ENCODE data around the gene GPX3. TPM values are rescaled to one million over a fixed set of nuclear protein-coding genes. Genes with fewer than 3 reads are reported as not detected.

The GPX3 gene
- total and polyA plus RNA-seq, 2 donors (not counting 1 experiment from before 2014, with no cell fraction given), result 182 to 267 TPM

- H3K9ac ChIP-seq (ENCODE audit: insufficient read depth, low read length), result no peak overlapping the region
- H3K4me1 ChIP-seq (ENCODE audit: control insufficient read depth, extremely low read depth, insufficient read depth, low read length), result peaks cover 22% of the 10 kb centered on the region
- peaks cover 5% of the 10 kb centered on the region for H3K36me3 ChIP-seq (ENCODE audit: control insufficient read depth, insufficient read depth, low read length)
- H3K27me3 ChIP-seq (ENCODE audit: control insufficient read depth, insufficient read depth, low read length), result no peaks in the 10 kb centered on the region
- TF ChIP-seq EZH2 (IDR thresholded peaks at IDR 0.05; ENCODE audit: low read length, missing control alignments), result no peak
- no peak for TF ChIP-seq CTCF (conservative IDR thresholded peaks at IDR 0.05 in 1 of 2, IDR thresholded peaks at IDR 0.05 in 1 of 2; ENCODE audit: low read depth in 1 of 2, low read length in 2 of 2)
- no peaks in the 10 kb centered on the region for H3K79me2 ChIP-seq (ENCODE audit: control insufficient read depth, insufficient read depth, low read length)
- H3K9me3 ChIP-seq (ENCODE audit: control insufficient read depth, insufficient read depth, low read depth, low read length), result no peaks in the 10 kb centered on the region
- no peaks in the 10 kb centered on the region for H4K20me1 ChIP-seq (ENCODE audit: control insufficient read depth, extremely low read depth, insufficient read depth, low read length)
- no peak overlapping the region for H3K27ac ChIP-seq (ENCODE audit: insufficient read depth, low read length)
- DNase-seq (ENCODE audit: low read depth in 2 of 2), result no peak
- H2AFZ ChIP-seq (ENCODE audit: low read length), result no peak overlapping the region
- no peak overlapping the region for H3K4me3 ChIP-seq (replicated peaks in 1 of 4; ENCODE audit: control extremely low read depth in 1 of 4, insufficient read depth in 1 of 4, low read depth in 3 of 4, low read length in 4 of 4)
- no peak overlapping the region for H3K4me2 ChIP-seq (ENCODE audit: extremely low read depth, insufficient read depth, low read length)
Measured at GRCh38 chr5:151058891-151059489, 38.6 kb downstream of the GPX3 start.

- peaks cover 5% of the 10 kb centered on the region for H3K36me3 ChIP-seq (ENCODE audit: control insufficient read depth, insufficient read depth, low read length)
- TF ChIP-seq EZH2 (IDR thresholded peaks at IDR 0.05; ENCODE audit: low read length, missing control alignments) (no peak), CTCF (conservative IDR thresholded peaks at IDR 0.05 in 1 of 2, IDR thresholded peaks at IDR 0.05 in 1 of 2; ENCODE audit: low read depth in 1 of 2, low read length in 2 of 2) (no peak)
- H3K4me2 ChIP-seq (ENCODE audit: extremely low read depth, insufficient read depth, low read length), result no peak overlapping the region
- H3K27me3 ChIP-seq (ENCODE audit: control insufficient read depth, insufficient read depth, low read length), result no peaks in the 10 kb centered on the region
- H3K27ac ChIP-seq (ENCODE audit: insufficient read depth, low read length), result no peak overlapping the region
- peaks cover 26% of the 10 kb centered on the region for H3K4me1 ChIP-seq (ENCODE audit: control insufficient read depth, extremely low read depth, insufficient read depth, low read length)
- H3K9ac ChIP-seq (ENCODE audit: insufficient read depth, low read length), result no peak overlapping the region
- DNase-seq (ENCODE audit: low read depth in 2 of 2), result no peak
- no peaks in the 10 kb centered on the region for H3K79me2 ChIP-seq (ENCODE audit: control insufficient read depth, insufficient read depth, low read length)
- no peak overlapping the region for H2AFZ ChIP-seq (ENCODE audit: low read length)
- H3K4me3 ChIP-seq (replicated peaks in 1 of 4; ENCODE audit: control extremely low read depth in 1 of 4, insufficient read depth in 1 of 4, low read depth in 3 of 4, low read length in 4 of 4), result no peak overlapping the region
- H4K20me1 ChIP-seq (ENCODE audit: control insufficient read depth, extremely low read depth, insufficient read depth, low read length), result no peaks in the 10 kb centered on the region
- H3K9me3 ChIP-seq (ENCODE audit: control insufficient read depth, insufficient read depth, low read depth, low read length), result no peaks in the 10 kb centered on the region
Measured at GRCh38 chr5:151060742-151061141, 40.4 kb downstream of the GPX3 start.

- Histone ChIP-seq H3K36me3 (ENCODE audit: control insufficient read depth, insufficient read depth, low read length) (peaks cover 7% of the 10 kb centered on the region), H3K79me2 (ENCODE audit: control insufficient read depth, insufficient read depth, low read length) (peaks cover under 1% of the 10 kb centered on the region), H3K27me3 (ENCODE audit: control insufficient read depth, insufficient read depth, low read length) (no peaks in the 10 kb centered on the region), H4K20me1 (ENCODE audit: control insufficient read depth, extremely low read depth, insufficient read depth, low read length) (no peaks in the 10 kb centered on the region), H3K9me3 (ENCODE audit: control insufficient read depth, insufficient read depth, low read depth, low read length) (no peaks in the 10 kb centered on the region), H3K9ac (ENCODE audit: insufficient read depth, low read length) (no peak overlapping the region), H3K4me3 (replicated peaks in 1 of 4; ENCODE audit: control extremely low read depth in 1 of 4, insufficient read depth in 1 of 4, low read depth in 3 of 4, low read length in 4 of 4) (no peak overlapping the region), H3K27ac (ENCODE audit: insufficient read depth, low read length) (no peak overlapping the region), H3K4me1 (ENCODE audit: control insufficient read depth, extremely low read depth, insufficient read depth, low read length) (peaks cover 26% of the 10 kb centered on the region), H3K4me2 (ENCODE audit: extremely low read depth, insufficient read depth, low read length) (peak overlapping the region; percentile 4), H2AFZ (ENCODE audit: low read length) (no peak overlapping the region)
- TF ChIP-seq EZH2 (IDR thresholded peaks at IDR 0.05; ENCODE audit: low read length, missing control alignments), result no peak
- no peak for TF ChIP-seq CTCF (conservative IDR thresholded peaks at IDR 0.05 in 1 of 2, IDR thresholded peaks at IDR 0.05 in 1 of 2; ENCODE audit: low read depth in 1 of 2, low read length in 2 of 2)
- DNase-seq (ENCODE audit: low read depth in 2 of 2), result no peak
Measured at GRCh38 chr5:151062405-151063141, 42.2 kb downstream of the GPX3 start.

Measured in fibroblast of lung (primary cell).